ENCODE data around the gene UNC5B. TPM values are rescaled to one million over a fixed set of nuclear protein-coding genes. Genes with fewer than 3 reads are reported as not detected.

Gene UNC5B
- total and polyA plus RNA-seq, 12 donors = 2.0 to 27.0 (median 8.8) TPM

- Histone ChIP-seq H3K27ac (no peak overlapping the region), H3K9me3 (replicated peaks in 1 of 3) (no peaks in the 10 kb centered on the region), H3K4me3 (no peak overlapping the region), H3K4me1 (replicated peaks in 1 of 2) (no peaks in the 10 kb centered on the region), H3K36me3 (replicated peaks in 1 of 2) (no peaks in the 10 kb centered on the region), H3K27me3 (no peaks in the 10 kb centered on the region)
- WGBS, 4 donors = 79 to 88% (median 86%) methylated on average over 13 to 14 of the region's 14 CpGs
- intact Hi-C loops (cut with DNase I) = no loop called here
- TF ChIP-seq, protein P1, sequence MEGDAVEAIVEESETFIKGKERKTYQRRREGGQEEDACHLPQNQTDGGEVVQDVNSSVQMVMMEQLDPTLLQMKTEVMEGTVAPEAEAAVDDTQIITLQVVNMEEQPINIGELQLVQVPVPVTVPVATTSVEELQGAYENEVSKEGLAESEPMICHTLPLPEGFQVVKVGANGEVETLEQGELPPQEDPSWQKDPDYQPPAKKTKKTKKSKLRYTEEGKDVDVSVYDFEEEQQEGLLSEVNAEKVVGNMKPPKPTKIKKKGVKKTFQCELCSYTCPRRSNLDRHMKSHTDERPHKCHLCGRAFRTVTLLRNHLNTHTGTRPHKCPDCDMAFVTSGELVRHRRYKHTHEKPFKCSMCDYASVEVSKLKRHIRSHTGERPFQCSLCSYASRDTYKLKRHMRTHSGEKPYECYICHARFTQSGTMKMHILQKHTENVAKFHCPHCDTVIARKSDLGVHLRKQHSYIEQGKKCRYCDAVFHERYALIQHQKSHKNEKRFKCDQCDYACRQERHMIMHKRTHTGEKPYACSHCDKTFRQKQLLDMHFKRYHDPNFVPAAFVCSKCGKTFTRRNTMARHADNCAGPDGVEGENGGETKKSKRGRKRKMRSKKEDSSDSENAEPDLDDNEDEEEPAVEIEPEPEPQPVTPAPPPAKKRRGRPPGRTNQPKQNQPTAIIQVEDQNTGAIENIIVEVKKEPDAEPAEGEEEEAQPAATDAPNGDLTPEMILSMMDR (IDR thresholded peaks at IDR 0.05) = no peak
- no peak for TF ChIP-seq POLR2A (IDR thresholded peaks at IDR 0.05)
- no peak for DNase-seq
Measured at GRCh38 chr10:71347587-71348395, 135.4 kb downstream of the UNC5B start.

GRCh38 chr10:71348850-71349249 is 136.5 kb downstream of the UNC5B start:
- Histone ChIP-seq H3K4me1 (replicated peaks in 1 of 2) (no peaks in the 10 kb centered on the region), H3K27ac (no peak overlapping the region), H3K4me3 (no peak overlapping the region), H3K27me3 (no peaks in the 10 kb centered on the region), H3K9me3 (replicated peaks in 1 of 3) (no peaks in the 10 kb centered on the region), H3K36me3 (replicated peaks in 1 of 2) (no peaks in the 10 kb centered on the region)
- WGBS, 4 donors = 88 to 100% (median 98%) methylated on average over 1 of the region's 1 CpG
- DNase-seq = no peak
- intact Hi-C loops (cut with DNase I) = no loop called here
- TF ChIP-seq, protein P1 (IDR thresholded peaks at IDR 0.05) = no peak
- TF ChIP-seq POLR2A (IDR thresholded peaks at IDR 0.05) = no peak

DNA sequence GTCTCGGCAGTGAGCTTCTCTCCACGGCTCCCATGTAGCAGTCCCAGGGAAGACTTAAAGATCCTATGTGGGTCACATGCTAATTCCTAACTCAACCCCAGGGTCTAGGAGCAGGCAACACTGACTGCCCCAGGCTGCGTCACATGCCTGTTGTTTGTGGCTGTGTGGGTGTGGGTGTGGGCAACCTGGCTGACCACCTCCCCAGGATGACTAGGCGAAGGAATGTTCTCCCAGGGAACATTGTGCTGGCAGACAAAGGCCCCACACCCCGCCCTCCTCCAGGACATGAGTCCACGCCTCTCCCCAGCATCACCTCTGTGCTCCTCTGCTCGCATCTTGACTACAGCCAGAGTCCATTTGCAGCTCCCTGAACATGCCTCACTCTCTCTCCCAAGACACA is 137.0 kb downstream of the UNC5B start:
- DNase-seq = no peak
- TF ChIP-seq, protein P1 (IDR thresholded peaks at IDR 0.05) = no peak
- TF ChIP-seq POLR2A (IDR thresholded peaks at IDR 0.05) = no peak
- Histone ChIP-seq H3K4me1 (replicated peaks in 1 of 2) (no peaks in the 10 kb centered on the region), H3K27me3 (no peaks in the 10 kb centered on the region), H3K36me3 (replicated peaks in 1 of 2) (no peaks in the 10 kb centered on the region), H3K9me3 (replicated peaks in 1 of 3) (no peaks in the 10 kb centered on the region), H3K4me3 (no peak overlapping the region), H3K27ac (no peak overlapping the region)
- 95 to 99% (median 97%) methylated on average over 3 to 7 of the region's 7 CpGs for WGBS, 4 donors
- intact Hi-C loops (cut with DNase I) = no loop called here

DNA sequence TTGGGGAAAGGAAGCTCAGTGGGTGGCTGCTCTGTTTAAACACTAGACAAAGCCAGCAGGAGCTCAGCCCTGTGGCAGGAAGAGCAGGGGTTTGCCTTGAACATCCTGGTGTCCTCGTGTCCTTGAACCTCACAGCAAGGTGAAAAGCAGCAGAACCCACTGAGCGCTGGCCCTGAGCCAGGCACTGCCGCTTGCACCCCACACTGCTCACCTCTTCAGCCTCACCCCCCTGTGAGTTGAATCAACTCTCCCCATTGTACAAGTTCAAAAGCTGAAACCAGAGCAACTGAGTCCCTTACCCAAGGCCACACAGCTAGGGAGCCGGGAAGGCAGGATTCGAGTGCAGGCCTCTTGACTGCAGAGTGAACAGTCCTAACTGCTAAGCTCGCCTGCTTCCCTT is 138.7 kb downstream of the UNC5B start:
- intact Hi-C loops (cut with DNase I) = no loop called here
- 73 to 97% (median 82%) methylated on average over 4 to 6 of the region's 6 CpGs for WGBS, 4 donors
- no peaks in the 10 kb centered on the region for H3K36me3 ChIP-seq (replicated peaks in 1 of 2)

More for the DNA sequence above, 138.7 kb downstream of the UNC5B start:
- no peak overlapping the region for H3K27ac ChIP-seq
- no peak overlapping the region for H3K4me3 ChIP-seq
- H3K9me3 ChIP-seq (replicated peaks in 1 of 3) = no peaks in the 10 kb centered on the region
- no peak for TF ChIP-seq POLR2A (IDR thresholded peaks at IDR 0.05)
- TF ChIP-seq, protein P1 (IDR thresholded peaks at IDR 0.05) = no peak
- no peak for DNase-seq
- no peaks in the 10 kb centered on the region for H3K4me1 ChIP-seq (replicated peaks in 1 of 2)
- no peaks in the 10 kb centered on the region for H3K27me3 ChIP-seq
